NB4 (cell line): ENCODE results near the gene SLC28A2.
"Not testable (repeated sequence)": the region's sequence is repeated elsewhere in the genome, so short reads cannot be mapped to it uniquely, and the experiment has no call there.

ENCODE experiments used
- POLR2A ChIP-seq: IDR thresholded peaks from 2 replicates; pipeline ENCODE4 v1.6.1; 2011; ENCODE audit warnings: mild to moderate bottlenecking; ENCODE audit not compliant: insufficient read length; ENCODE audit errors: extremely low read depth
- TF ChIP-seq, protein P1 (sequence below): IDR thresholded peaks from one replicate; pipeline ENCODE4 v1.5.1; 2012; ENCODE audit warnings: low read depth, low read length

DNA sequence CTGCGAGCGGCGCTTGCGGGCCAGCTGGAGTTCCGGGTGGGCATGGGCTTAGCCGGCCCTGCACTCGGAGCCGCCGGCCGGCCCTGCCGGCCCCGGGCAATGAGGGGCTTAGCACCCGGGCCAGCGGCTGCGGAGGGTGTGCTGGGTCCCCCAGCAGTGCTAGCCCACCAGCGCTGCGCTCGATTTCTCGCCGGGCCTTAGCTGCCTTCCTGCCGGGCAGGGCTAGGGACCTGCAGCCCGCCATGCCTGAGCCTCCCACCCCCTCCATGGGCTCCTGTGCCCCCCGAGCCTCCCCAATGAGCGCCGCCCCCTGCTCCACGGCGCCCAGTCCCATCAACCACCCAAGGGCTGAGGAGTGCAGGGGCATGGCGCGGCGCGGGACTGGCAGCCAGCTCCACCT is 62.1 kb downstream of the SLC28A2 start:
- TF ChIP-seq, protein P1, sequence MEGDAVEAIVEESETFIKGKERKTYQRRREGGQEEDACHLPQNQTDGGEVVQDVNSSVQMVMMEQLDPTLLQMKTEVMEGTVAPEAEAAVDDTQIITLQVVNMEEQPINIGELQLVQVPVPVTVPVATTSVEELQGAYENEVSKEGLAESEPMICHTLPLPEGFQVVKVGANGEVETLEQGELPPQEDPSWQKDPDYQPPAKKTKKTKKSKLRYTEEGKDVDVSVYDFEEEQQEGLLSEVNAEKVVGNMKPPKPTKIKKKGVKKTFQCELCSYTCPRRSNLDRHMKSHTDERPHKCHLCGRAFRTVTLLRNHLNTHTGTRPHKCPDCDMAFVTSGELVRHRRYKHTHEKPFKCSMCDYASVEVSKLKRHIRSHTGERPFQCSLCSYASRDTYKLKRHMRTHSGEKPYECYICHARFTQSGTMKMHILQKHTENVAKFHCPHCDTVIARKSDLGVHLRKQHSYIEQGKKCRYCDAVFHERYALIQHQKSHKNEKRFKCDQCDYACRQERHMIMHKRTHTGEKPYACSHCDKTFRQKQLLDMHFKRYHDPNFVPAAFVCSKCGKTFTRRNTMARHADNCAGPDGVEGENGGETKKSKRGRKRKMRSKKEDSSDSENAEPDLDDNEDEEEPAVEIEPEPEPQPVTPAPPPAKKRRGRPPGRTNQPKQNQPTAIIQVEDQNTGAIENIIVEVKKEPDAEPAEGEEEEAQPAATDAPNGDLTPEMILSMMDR, result not testable (repeated sequence)
- TF ChIP-seq POLR2A, result not testable (repeated sequence)
